Measurements from ENCODE around the gene CACNG4.

The CACNG4 gene

DNA sequence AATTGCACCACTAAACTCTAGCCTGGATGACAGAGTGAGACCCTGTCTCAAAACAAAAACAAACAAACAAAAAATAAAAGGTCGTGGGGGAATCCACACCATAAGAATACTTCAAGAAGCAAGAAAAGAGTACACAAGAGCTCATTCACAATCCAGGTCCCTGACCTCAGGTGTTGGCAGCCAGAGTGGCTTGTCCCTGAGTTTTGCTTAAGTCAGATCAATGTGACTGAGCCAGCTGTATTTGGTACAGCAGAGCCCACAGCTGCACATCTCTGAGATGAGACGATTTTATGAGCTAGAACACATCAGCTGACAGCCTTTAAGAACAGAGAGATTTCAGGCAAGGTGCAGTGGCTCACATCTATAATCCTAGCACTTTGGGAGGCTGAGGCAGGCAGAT lies 102.2 kb downstream of the CACNG4 start:
- no peak for DNase-seq (ENCODE audit: low spot score)

DNA sequence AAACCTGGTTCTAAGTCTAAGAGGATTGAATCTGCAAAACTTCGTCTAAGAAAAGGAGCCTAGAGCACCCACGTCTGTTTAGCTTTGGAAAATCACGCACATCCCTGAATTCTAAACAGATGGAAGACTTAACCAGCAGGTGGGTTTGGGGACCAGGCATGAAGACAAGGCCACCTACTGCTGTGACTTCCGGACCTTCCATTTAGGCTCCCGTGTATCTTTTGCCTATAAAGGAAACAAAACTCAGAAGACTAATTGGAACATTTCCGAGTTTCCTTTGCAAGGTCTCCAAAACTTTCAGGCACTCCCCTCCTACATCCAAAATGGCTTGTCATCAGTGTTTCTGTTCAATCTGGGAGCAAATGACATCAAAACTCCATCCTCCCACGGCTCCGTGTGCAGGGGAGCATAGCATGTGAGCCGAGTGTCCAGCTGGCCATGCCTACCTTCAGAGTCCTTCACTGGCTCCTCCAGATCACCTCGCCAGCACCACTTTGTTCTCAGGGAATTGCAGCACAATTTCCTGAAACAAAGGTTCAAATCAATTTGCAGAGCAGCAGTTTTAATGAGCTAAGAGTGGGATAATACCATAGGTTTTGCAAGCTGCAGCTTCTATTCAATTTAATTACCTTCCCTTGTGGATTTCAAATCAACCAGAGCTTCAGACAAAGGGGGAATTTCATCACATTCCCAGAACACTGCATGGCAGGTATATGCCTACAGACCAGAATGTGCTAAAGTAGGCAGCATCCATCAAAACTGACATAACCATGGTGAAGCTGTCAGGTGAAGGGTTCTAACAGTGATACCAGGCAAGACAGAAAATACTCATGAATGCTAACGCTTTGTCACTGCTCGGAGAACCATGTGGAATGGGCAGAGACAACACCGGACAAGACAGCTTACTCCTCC lies 103.3 kb downstream of the CACNG4 start:
- no peak for DNase-seq (ENCODE audit: low spot score)

DNA sequence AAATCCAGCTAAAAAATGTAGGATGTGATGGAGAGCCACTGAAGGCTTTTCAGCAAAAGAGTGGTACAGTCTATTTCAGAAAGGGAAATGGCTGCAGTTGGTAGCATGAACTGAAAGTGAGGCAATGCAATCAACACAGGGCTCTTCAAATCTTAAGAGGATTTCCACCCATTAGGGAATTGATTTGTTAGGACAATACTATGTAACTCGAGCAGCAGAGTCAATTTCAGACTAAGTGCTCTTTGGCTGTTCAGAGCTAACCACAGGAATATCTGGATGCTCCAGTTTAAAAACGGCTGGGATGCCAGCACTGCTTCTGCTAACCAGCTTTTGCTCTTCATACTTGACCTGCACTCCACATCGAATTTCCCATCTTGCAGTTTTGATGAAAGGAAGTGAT lies 104.5 kb downstream of the CACNG4 start:
- no peak for DNase-seq (ENCODE audit: low spot score)

DNA sequence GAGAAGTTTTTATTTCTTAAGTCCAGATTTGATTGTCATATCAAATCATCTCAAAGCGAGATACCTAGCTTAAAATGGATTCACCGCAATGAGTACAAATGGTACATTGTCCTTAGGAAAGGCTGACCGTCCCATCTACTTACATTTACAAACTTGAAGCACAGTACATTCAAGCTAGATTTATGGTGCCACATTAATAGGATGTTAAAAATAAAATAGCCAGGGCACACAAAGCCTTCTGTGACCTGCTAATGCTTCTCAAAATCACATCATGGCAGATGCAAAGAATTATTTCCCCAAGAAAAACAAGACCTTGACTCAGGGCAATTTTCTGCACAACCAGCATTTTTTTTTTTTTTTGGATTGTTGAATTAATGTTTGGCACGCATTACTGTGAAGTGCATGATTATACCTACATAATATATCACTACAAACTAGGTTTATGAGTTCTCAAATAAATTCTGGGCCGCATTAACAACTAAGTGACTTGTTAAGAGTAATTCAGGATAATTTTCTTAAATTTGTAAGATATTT lies 105.2 kb downstream of the CACNG4 start:
- no peak for DNase-seq (ENCODE audit: low spot score)

DNA sequence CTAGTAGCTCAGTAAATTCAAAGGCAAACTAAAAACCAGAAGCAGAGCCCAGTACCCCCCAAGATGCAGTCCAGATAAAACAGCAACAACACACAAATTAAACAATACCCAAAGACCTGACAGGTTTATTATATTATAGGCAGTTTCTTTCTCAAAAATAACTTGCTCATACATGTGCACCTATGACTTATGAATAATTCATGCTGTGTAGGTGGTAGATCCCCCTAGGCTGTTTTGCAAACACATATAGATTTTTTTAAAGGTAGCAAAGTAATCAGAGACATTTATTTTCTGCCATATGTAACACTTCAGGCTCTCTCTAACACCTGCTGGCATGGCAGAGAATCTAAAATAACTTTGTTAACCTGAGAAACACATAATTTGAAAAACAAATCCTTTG lies 107.1 kb downstream of the CACNG4 start:
- DNase-seq (ENCODE audit: low spot score), result no peak

- no peak for DNase-seq (ENCODE audit: low spot score)
Measured at GRCh38 chr17:67072885-67073284, 108.4 kb downstream of the CACNG4 start.

GRCh38 chr17:67074781-67075180 lies 110.3 kb downstream of the CACNG4 start:
- DNase-seq (ENCODE audit: low spot score), result no peak

GRCh38 chr17:67076290-67076689 lies 111.8 kb downstream of the CACNG4 start:
- DNase-seq (ENCODE audit: low spot score), result no peak

- no peak for DNase-seq (ENCODE audit: low spot score)
Measured at GRCh38 chr17:67078292-67078691, 113.8 kb downstream of the CACNG4 start.

- no peak for DNase-seq (ENCODE audit: low spot score)
Measured at GRCh38 chr17:67079491-67079890, 115.0 kb downstream of the CACNG4 start.

DNA sequence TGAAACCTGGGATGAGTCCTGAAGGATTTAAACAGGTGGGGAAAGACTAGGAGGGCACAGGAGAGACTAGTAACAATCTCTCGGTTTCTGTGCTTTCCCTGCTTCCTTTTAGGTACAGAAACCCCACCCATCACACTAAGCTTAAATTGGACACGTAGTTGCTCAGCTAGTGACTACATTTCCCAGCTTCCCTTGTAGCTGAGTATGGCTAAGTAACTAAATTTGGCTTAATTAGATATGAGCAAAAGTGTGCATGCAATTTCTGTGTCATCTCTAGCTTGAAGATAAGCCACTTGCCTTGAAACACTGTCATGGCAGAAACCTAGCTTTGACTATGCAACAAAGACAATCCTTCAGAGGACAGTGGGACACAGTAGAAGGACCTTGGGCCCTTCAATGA lies 116.3 kb downstream of the CACNG4 start:
- no peak for DNase-seq (ENCODE audit: low spot score)

- DNase-seq (ENCODE audit: low spot score), result no peak
Measured at GRCh38 chr17:67082107-67082506, 117.6 kb downstream of the CACNG4 start.

Data from LoVo (cell line).